Activated CD8-positive, alpha-beta T cell treated with anti-CD3 and anti-CD28 coated beads for 36 hours (primary cell): ENCODE data around the gene WHRN. TPM values are rescaled to one million over a fixed set of nuclear protein-coding genes. Genes with fewer than 3 reads are reported as not detected.

Experiments used
- ATAC-seq: fragments of 200-7000 bp; cut with Tn5 transposase; one replicate; pipeline ENCODE4 v1.10.0; 2021; ENCODE audit warnings: mild to moderate bottlenecking, moderate library complexity
- CTCF ChIA-PET: fragments of 350-600 bp; sonication (Branson Sonifier 250); formaldehyde crosslinking; loops from one replicate; lab custom pipeline; 2021; ENCODE audit warnings: antibody characterized with exemption; lab: Charles Lee
- POLR2A ChIA-PET: fragments of 350-600 bp; sonication (Branson Sonifier 250); formaldehyde crosslinking; loops from one replicate; lab custom pipeline; 2021; ENCODE audit warnings: antibody characterized with exemption; lab: Charles Lee
- DNase-seq: peaks from one replicate; pipeline ENCODE4 v3.0.0-alpha.2; 2020
- H3K27ac Mint-ChIP-seq: one replicate; pipeline ENCODE4 v1.8.0; 2021; ENCODE audit warnings: mild to moderate bottlenecking, mixed read lengths
- H3K27me3 Mint-ChIP-seq: one replicate; pipeline ENCODE4 v1.8.0; 2021; ENCODE audit warnings: mixed read lengths
- H3K36me3 Mint-ChIP-seq: one replicate; pipeline ENCODE4 v1.8.0; 2021; ENCODE audit warnings: low read depth, mixed read lengths
- H3K4me1 Mint-ChIP-seq: one replicate; pipeline ENCODE4 v1.8.0; 2021; ENCODE audit warnings: low read depth, mixed read lengths
- H3K4me3 Mint-ChIP-seq: one replicate; pipeline ENCODE4 v1.8.0; 2021; ENCODE audit warnings: mild to moderate bottlenecking, moderate library complexity, mixed read lengths
- H3K9me3 Mint-ChIP-seq: one replicate; pipeline ENCODE4 v1.8.0; 2021; ENCODE audit warnings: mixed read lengths
- CTCF ChIP-seq: fragments of 200-600 bp; IDR thresholded peaks from one replicate; pipeline ENCODE4 v1.8.0; 2022; ENCODE audit warnings: antibody characterized with exemption, mild to moderate bottlenecking
- intact Hi-C: fragments of 100-400 bp; cut with micrococcal nuclease; formaldehyde crosslinking; loops from one replicate; pipeline ENCODE4 v1.10.0; 2022
- total RNA-seq, 2 experiments: library from RNA; stranded (reverse); gene quantifications; one replicate each; pipeline ENCODE4 v1.2.3, GENCODE V29; 2021

Gene WHRN
- total RNA-seq, 2 experiments from 2014 or later = 12.6 to 14.9 TPM

- ATAC-seq = no peak
- intact Hi-C loops = no loop called here
- ChIA-PET CTCF (no interaction called here), POLR2A (no interaction called here)
- Mint-ChIP-seq H3K9me3 (no peaks in the 10 kb centered on the region), H3K27me3 (no peaks in the 10 kb centered on the region), H3K4me3 (no peak overlapping the region), H3K36me3 (no peaks in the 10 kb centered on the region), H3K4me1 (peaks cover 30% of the 10 kb centered on the region), H3K27ac (no peak overlapping the region)
- no peak for TF ChIP-seq CTCF
- DNase-seq = no peak
These were observed 15.3 kb downstream of the WHRN start for GRCh38 chr9:114489928-114490327.

GRCh38 chr9:114488398-114489129 lies 16.7 kb downstream of the WHRN start:
- ATAC-seq (no peak), DNase-seq (no peak)
- TF ChIP-seq CTCF = no peak
- Mint-ChIP-seq H3K27me3 (no peaks in the 10 kb centered on the region), H3K4me1 (peaks cover 29% of the 10 kb centered on the region), H3K36me3 (no peaks in the 10 kb centered on the region), H3K27ac (no peak overlapping the region), H3K9me3 (no peaks in the 10 kb centered on the region), H3K4me3 (no peak overlapping the region)
- ChIA-PET POLR2A (interaction anchor here (0.7 kb wide), 1 partner anchor 19 kb away, joined by 3 read pairs; no protein-coding TSS in a partner anchor), CTCF (interaction anchor here (0.7 to 6.8 kb wide), 13 partner anchors 12 to 167 kb away, joined by 3 to 95 read pairs (median 6); partner anchors contain the start of genes ATP6V1G1 and WHRN)
- intact Hi-C loops = no loop called here

DNA sequence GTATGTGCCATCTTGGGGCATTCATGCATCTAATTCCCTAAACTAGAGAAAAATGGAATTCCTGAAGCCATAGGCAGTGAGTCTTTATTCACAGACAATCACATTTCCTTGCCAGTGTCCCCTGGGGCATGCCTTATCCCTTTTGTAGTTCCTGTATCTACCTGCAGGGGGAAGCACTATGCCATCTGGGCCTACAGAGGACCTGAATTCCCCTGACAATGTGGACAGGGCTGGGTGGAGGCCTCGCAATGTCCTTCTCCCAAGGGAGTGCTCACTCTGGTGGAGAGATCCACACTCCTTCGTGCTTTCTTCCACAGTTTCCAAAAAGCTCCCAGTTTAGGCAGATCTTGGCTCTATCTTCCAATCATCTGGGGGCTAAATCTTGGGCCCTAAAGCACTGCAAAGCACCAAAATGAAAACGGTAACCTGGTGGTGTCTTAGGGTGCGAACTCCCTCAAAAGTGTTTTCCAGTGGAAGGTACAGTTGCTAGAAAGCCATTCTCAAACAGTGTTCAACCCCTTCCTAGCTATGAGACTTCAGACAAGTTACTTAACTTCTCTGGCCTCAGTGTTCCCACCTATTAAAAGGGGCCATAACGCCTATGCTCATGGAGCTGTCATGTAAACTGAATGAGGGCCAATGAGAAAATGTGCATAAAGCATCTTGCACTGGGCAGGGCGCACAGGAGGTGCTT lies 17.5 kb downstream of the WHRN start:
- H3K4me3 Mint-ChIP-seq = no peak overlapping the region
- ATAC-seq (peak; percentile 78), DNase-seq (peak; percentile 73)
- peak; percentile 87 for TF ChIP-seq CTCF
- ChIA-PET CTCF (interaction anchor here (0.7 to 6.8 kb wide), 23 partner anchors 11 to 174 kb away, joined by 3 to 95 read pairs (median 3); partner anchors contain the start of genes ATP6V1G1 and WHRN), POLR2A (interaction anchor here (0.7 kb wide), 1 partner anchor 20 kb away, joined by 3 read pairs; no protein-coding TSS in a partner anchor)
- H3K9me3 Mint-ChIP-seq = no peaks in the 10 kb centered on the region
- no peaks in the 10 kb centered on the region for H3K27me3 Mint-ChIP-seq
- H3K27ac Mint-ChIP-seq = peak overlapping the region; percentile 9
- H3K36me3 Mint-ChIP-seq = no peaks in the 10 kb centered on the region
- H3K4me1 Mint-ChIP-seq = peaks cover 27% of the 10 kb centered on the region
- intact Hi-C loops = loop anchor here (1.0 kb wide), 1 partner anchor 166 kb away; no protein-coding TSS in a partner anchor

- Mint-ChIP-seq H3K4me3 (no peak overlapping the region), H3K27ac (peak overlapping the region; percentile 88), H3K27me3 (no peaks in the 10 kb centered on the region), H3K36me3 (no peaks in the 10 kb centered on the region), H3K9me3 (no peaks in the 10 kb centered on the region), H3K4me1 (peaks cover 35% of the 10 kb centered on the region)
- ATAC-seq = no peak
- DNase-seq = no peak
- TF ChIP-seq CTCF = no peak
- intact Hi-C loops = no loop called here
- ChIA-PET POLR2A (interaction anchor here (1.5 kb wide), 1 partner anchor 18 kb away, joined by 6 read pairs; no protein-coding TSS in a partner anchor), CTCF (interaction anchor here (0.6 to 6.8 kb wide), 20 partner anchors 9 to 175 kb away, joined by 3 to 95 read pairs (median 4); partner anchors contain the start of gene WHRN)
These were observed 18.9 kb downstream of the WHRN start for GRCh38 chr9:114486205-114486963.
